Glutamatergic neuron (in vitro differentiated cells): ENCODE results near the gene IL1RL1. TPM values are rescaled to one million over a fixed set of nuclear protein-coding genes. Genes with fewer than 3 reads are reported as not detected.

Experiments used
- DNase-seq: peaks from one replicate; pipeline ENCODE4 v3.0.0; 2022
- H3K27ac Mint-ChIP-seq: one replicate; pipeline ENCODE4 v1.8.0; 2020; ENCODE audit warnings: mild to moderate bottlenecking, mixed read lengths, inconsistent platforms; ENCODE audit not compliant: unreplicated experiment
- H3K27me3 Mint-ChIP-seq: one replicate; pipeline ENCODE4 v1.8.0; 2020; ENCODE audit warnings: mild to moderate bottlenecking, moderate library complexity, mixed read lengths, inconsistent platforms; ENCODE audit not compliant: unreplicated experiment
- H3K36me3 Mint-ChIP-seq: one replicate; pipeline ENCODE4 v1.8.0; 2020; ENCODE audit warnings: mild to moderate bottlenecking, mixed read lengths, inconsistent platforms; ENCODE audit not compliant: unreplicated experiment
- H3K4me1 Mint-ChIP-seq: one replicate; pipeline ENCODE4 v1.8.0; 2020; ENCODE audit warnings: mild to moderate bottlenecking, low read depth, mixed read lengths, inconsistent platforms; ENCODE audit not compliant: unreplicated experiment
- H3K4me3 Mint-ChIP-seq: one replicate; pipeline ENCODE4 v1.8.0; 2020; ENCODE audit warnings: mild to moderate bottlenecking, mixed read lengths, inconsistent platforms; ENCODE audit not compliant: unreplicated experiment
- H3K9me3 Mint-ChIP-seq: one replicate; pipeline ENCODE4 v1.8.0; 2020; ENCODE audit warnings: mild to moderate bottlenecking, moderate library complexity, mixed read lengths, inconsistent platforms; ENCODE audit not compliant: unreplicated experiment
- CTCF ChIP-seq: fragments of 200-600 bp; sonication (generic); IDR thresholded peaks from one replicate; pipeline ENCODE4 v1.5.0; 2021; ENCODE audit not compliant: partially characterized antibody, unreplicated experiment
- total RNA-seq: library from RNA; stranded (reverse); fragmentation: NEBNext Ultra II Directional; extraction: Animal tissue kit (Norgen Biotek cat#: 25700); gene quantifications from one replicate; pipeline ENCODE4 v1.2.1, GENCODE V29; 2021; ENCODE audit not compliant: unreplicated experiment

IL1RL1 gene
- total RNA-seq, 1 donor from 2014 or later, result not detected

GRCh38 chr2:102291319-102292075 lies 19.9 kb upstream of the IL1RL1 start:
- Mint-ChIP-seq H3K36me3 (no peaks in the 10 kb centered on the region), H3K9me3 (no peaks in the 10 kb centered on the region), H3K27me3 (no peaks in the 10 kb centered on the region), H3K27ac (no peak overlapping the region), H3K4me1 (no peaks in the 10 kb centered on the region), H3K4me3 (no peak overlapping the region)
- DNase-seq, result no peak
- no peak for TF ChIP-seq CTCF

GRCh38 chr2:102294802-102295489 lies 16.4 kb upstream of the IL1RL1 start:
- Mint-ChIP-seq H3K4me1 (no peaks in the 10 kb centered on the region), H3K27me3 (no peaks in the 10 kb centered on the region), H3K36me3 (no peaks in the 10 kb centered on the region), H3K9me3 (no peaks in the 10 kb centered on the region), H3K27ac (no peak overlapping the region), H3K4me3 (no peak overlapping the region)
- no peak for DNase-seq
- no peak for TF ChIP-seq CTCF

GRCh38 chr2:102295566-102295965 lies 15.8 kb upstream of the IL1RL1 start:
- H3K27me3 Mint-ChIP-seq, result no peaks in the 10 kb centered on the region

GRCh38 chr2:102296449-102296848 lies 14.9 kb upstream of the IL1RL1 start:
- no peak overlapping the region for H3K4me3 Mint-ChIP-seq
- no peaks in the 10 kb centered on the region for H3K36me3 Mint-ChIP-seq
- H3K9me3 Mint-ChIP-seq, result no peaks in the 10 kb centered on the region
- no peak for TF ChIP-seq CTCF
- H3K27me3 Mint-ChIP-seq, result no peaks in the 10 kb centered on the region
- DNase-seq, result no peak
- no peaks in the 10 kb centered on the region for H3K4me1 Mint-ChIP-seq
- no peak overlapping the region for H3K27ac Mint-ChIP-seq

More at GRCh38 chr2:102295566-102295965, 15.8 kb upstream of the IL1RL1 start:
- H3K4me1 Mint-ChIP-seq, result no peaks in the 10 kb centered on the region
- no peak overlapping the region for H3K4me3 Mint-ChIP-seq
- no peaks in the 10 kb centered on the region for H3K9me3 Mint-ChIP-seq
- TF ChIP-seq CTCF, result no peak
- no peaks in the 10 kb centered on the region for H3K36me3 Mint-ChIP-seq
- H3K27ac Mint-ChIP-seq, result no peak overlapping the region
- no peak for DNase-seq

GRCh38 chr2:102297891-102298290 lies 13.5 kb upstream of the IL1RL1 start:
- no peak overlapping the region for H3K27ac Mint-ChIP-seq
- H3K4me3 Mint-ChIP-seq, result no peak overlapping the region
- no peaks in the 10 kb centered on the region for H3K9me3 Mint-ChIP-seq
- no peaks in the 10 kb centered on the region for H3K36me3 Mint-ChIP-seq
- DNase-seq, result no peak
- H3K4me1 Mint-ChIP-seq, result no peaks in the 10 kb centered on the region
- no peak for TF ChIP-seq CTCF
- H3K27me3 Mint-ChIP-seq, result no peaks in the 10 kb centered on the region
